Skeletal muscle cell (primary cell): ENCODE results near the gene PDE4B.
"Not testable (repeated sequence)": the region's sequence is repeated elsewhere in the genome, so short reads cannot be mapped to it uniquely, and the experiment has no call there.

ENCODE experiments used
- DNase-seq: peaks from one replicate; pipeline ENCODE4 v3.0.0-alpha.2; 2010; ENCODE audit warnings: low read depth
- H3K4me3 ChIP-seq: 2 replicates; pipeline ENCODE4 v1.5.1; 2011; ENCODE audit warnings: low read depth, mild to moderate bottlenecking, control low read depth, low read length, moderate library complexity

The PDE4B gene

DNA sequence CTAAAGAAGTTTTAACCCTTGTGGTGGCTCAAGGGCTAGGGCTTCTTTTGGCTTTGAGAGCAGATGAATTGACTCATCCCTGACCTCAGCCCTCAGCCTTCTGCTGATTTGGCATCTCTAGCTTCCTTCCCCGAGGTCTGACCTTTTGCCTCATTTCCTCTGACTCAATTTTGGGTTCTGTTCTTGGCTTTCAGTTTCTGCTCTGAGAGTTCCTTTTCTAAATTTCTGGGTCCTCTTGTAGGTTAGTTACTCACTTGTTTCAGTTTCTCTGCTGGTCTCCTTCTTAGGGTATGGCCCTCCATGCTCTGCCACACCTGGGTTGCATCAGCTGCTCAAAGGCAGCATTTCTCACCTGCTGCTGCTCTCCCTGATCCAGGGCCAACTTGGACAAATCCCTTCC is 19.4 kb downstream of the PDE4B start:
- DNase-seq, result peak; percentile 80
- no peak overlapping the region for H3K4me3 ChIP-seq

DNA sequence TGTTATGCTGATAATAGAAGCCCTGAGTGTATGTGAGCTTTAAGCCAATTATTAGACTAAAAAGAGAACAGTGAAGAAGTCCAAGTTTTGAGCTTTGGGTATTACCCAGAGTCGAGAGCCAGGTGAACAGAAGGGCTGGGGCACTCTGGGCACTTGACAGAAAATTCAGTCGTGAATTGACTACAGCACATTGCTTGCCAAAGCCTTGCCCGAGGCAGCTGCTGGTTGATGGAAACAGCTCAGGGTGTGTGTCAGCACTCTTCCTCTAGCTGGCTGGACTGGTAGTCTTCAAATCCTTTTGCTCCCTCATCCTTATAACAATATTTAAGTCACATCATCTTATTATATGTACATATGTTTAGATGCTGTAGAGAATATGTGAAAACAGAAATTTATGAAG is 21.3 kb downstream of the PDE4B start:
- DNase-seq, result no peak
- no peak overlapping the region for H3K4me3 ChIP-seq

DNA sequence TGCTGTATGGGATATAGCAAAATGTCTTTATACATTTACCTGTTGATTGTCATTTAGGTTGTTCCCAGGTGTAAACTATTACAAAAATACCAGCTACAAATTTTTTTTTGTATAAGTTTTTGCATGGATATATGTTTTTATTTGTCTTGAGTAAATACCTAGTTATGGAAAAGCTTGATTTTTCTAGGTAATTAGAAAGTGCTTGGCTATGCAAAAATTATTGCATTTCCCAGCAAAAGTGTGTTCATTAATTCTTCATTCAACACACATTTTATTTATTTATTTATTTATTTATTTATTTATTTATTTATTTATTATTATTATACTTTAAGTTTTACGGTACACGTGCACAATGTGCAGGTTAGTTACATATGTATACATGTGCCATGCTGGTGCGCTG is 22.1 kb downstream of the PDE4B start:
- H3K4me3 ChIP-seq, result no peak overlapping the region
- no peak for DNase-seq

- H3K4me3 ChIP-seq, result no peak overlapping the region
- no peak for DNase-seq
These were observed 25.2 kb downstream of the PDE4B start for GRCh38 chr1:65817891-65818290.

GRCh38 chr1:65818966-65819365 is 26.3 kb downstream of the PDE4B start:
- H3K4me3 ChIP-seq, result no peak overlapping the region
- no peak for DNase-seq

GRCh38 chr1:65820983-65821382 is 28.3 kb downstream of the PDE4B start:
- DNase-seq, result peak; percentile 95
- H3K4me3 ChIP-seq, result no peak overlapping the region

DNA sequence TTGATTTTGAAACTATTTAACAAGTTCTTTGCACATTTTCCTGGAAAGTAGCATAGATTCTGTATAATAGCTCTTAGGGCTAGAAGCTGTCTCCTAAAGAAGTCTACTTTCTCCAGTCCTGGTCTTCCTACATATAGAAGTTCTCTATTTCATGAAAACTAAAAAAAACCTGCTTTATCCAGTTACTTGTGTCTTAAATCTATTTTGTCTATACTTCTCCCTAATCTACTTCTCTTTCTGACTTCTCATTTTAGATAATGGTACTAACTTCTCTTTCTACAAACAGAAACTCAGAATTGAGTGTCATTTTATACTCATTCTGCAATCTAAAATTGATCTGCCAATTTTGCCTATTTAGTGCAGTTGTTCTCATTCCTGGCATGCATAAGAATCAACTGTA is 28.7 kb downstream of the PDE4B start:
- no peak for DNase-seq

DNA sequence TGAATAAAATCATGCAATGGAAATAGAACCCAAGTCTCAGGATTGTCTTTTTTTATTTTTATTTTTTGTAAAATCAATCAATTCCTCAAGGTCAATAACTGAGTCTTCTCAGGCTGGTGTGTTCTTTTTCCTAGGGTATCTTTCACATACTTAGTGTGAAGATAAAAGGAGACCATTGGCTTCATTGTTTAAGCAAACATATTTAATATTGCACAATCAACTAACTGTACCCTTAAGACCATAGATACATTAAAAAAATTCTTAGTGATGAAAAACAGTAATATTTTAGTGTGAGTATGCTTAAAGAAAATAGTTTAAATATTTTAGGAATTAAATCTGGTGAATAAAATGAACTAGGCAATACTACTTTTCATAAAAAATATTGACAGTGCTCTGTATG is 31.4 kb downstream of the PDE4B start:
- DNase-seq, result no peak
- H3K4me3 ChIP-seq, result no peak overlapping the region

More for the DNA sequence above, 28.7 kb downstream of the PDE4B start:
- H3K4me3 ChIP-seq, result no peak overlapping the region

GRCh38 chr1:65825741-65826140 is 33.0 kb downstream of the PDE4B start:
- peak; percentile 25 for DNase-seq
- H3K4me3 ChIP-seq, result no peak overlapping the region

DNA sequence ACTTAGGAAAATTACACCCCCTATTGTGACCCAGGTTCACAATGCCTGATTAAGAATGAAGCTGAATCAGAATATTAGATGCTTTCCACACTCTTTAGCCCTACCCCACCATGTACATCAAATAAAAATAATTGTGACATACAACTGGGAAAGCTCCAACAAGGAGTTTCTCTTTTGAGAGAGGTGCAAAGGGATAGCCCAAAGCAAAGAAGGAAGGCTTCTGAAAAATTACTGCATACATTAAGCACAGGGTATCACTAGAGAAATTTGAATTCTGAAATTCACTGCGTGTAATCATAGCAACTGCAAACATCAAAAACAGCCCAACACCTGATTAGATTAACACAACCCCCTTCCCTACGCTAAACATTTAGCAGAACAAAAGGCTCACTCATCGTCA is 34.1 kb downstream of the PDE4B start:
- H3K4me3 ChIP-seq, result no peak overlapping the region

GRCh38 chr1:65827346-65827745 is 34.7 kb downstream of the PDE4B start:
- DNase-seq, result no peak
- no peak overlapping the region for H3K4me3 ChIP-seq

More for the DNA sequence above, 34.1 kb downstream of the PDE4B start:
- no peak for DNase-seq

- no peak for DNase-seq
- no peak overlapping the region for H3K4me3 ChIP-seq
These were observed 37.6 kb downstream of the PDE4B start for GRCh38 chr1:65830306-65830705.

- no peak for DNase-seq
These were observed 39.6 kb downstream of the PDE4B start for GRCh38 chr1:65832296-65832695.

GRCh38 chr1:65836686-65837085 is 44.0 kb downstream of the PDE4B start:
- no peak for DNase-seq
- H3K4me3 ChIP-seq, result no peak overlapping the region

More at GRCh38 chr1:65832296-65832695, 39.6 kb downstream of the PDE4B start:
- H3K4me3 ChIP-seq, result no peak overlapping the region

DNA sequence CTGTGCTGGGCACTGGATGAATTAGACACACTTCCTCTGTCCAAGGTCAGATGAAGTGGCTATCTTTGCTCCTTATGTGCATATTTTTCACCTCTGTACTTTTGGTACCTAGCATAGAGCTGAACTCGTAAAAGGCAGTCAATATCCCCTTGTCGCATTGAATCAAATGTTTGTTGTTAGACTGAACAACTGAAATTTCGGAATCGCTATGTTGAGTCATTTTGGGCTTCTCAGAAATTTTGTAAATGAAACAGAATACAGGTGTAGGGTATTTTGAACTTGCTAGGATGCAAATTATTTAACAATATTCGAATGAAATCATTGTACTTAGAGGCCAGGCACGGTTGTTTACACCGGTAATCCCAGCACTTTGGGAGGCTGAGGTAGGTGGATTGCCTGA is 48.0 kb downstream of the PDE4B start:
- H3K4me3 ChIP-seq, result no peak overlapping the region
- no peak for DNase-seq

DNA sequence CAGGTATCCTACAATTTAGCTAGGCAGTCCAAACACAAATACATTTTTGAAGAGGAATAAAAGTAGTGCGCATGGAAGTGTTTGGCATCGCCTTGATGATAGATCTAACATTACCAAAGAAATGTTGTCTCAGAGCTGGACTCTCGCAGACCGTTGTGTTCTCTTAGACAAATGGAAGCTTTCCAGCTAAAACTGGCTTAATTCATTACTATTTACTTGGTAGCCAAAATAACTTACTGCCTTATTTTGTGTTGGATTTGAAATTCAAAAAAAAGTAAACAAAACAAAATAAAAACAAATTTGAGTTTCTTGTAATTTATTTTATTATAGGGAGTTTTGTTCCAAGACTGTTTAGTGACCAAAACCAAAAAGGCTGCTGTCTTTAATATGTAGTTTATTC is 51.6 kb downstream of the PDE4B start:
- no peak for DNase-seq
- H3K4me3 ChIP-seq, result no peak overlapping the region

GRCh38 chr1:65844821-65845534 is 52.3 kb downstream of the PDE4B start:
- no peak for DNase-seq

DNA sequence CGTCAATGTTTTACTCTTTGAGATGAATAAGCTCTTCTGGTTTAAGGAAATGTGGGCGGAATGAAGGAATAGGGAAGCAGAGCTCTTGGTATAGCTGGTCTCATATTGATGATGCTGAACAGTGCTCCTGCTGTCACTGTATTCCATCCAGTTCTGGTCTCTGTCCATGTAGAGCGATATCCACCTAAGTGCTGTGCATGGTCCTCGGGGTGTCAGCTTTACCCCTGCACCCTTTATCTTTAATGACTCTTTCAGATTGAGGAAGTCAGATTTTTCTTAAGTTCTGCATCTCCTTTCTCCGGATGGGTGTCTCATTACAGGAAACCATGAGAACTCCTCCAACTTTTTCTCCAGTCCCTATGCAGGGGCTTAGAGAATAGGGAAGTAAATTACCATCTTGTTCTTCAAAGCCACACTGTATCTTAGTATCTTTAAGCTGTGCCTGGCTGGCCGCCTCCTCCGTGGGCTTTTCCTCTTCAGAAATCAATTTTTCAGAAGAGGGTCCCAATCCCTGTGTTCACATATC is 52.9 kb downstream of the PDE4B start:
- H3K4me3 ChIP-seq, result no peak overlapping the region
- DNase-seq, result no peak

More at GRCh38 chr1:65844821-65845534, 52.3 kb downstream of the PDE4B start:
- no peak overlapping the region for H3K4me3 ChIP-seq

- H3K4me3 ChIP-seq, result no peak overlapping the region
- no peak for DNase-seq
These were observed 54.2 kb downstream of the PDE4B start for GRCh38 chr1:65846866-65847265.

DNA sequence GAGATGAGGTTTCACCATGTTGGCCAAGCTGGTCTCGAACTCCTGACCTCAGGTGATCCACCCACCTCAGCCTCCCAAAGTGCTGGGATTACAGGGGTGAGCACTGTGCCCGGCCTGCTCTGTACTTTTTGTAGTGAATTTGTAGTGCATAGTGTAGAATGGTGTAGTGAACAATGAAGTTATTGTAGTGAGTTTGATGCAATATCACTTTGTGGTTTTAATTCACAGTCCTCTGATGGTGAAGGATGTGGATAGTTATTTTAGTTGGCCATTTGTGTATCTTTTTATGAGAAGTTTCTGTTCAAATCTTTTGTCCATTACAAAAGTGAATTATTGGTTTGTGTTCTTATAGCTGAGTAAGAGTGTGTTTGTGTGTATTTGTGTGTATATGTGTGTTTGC is 57.6 kb downstream of the PDE4B start:
- DNase-seq, result no peak
- no peak overlapping the region for H3K4me3 ChIP-seq

DNA sequence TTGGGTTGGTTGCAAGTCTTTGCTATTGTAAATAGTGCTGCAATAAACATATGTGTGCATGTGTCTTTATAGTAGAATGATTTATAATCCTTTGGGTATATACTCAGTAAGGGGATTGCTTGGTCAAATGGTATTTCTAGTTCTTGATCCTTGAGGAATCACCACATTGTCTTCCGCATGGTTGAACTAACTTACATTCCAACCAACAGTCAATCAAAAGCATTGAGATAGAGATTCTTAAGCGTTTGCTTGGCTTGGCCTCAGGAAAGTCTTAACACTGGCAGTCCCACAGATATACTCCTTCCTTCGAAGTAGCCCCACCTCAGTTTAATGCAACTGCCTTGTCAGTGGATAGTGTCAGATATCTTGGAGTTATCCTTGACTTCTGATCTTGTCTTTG is 63.9 kb downstream of the PDE4B start:
- H3K4me3 ChIP-seq, DNase-seq: not testable (repeated sequence)
